Measurements from ENCODE around the gene SFI1.

GRCh38 chr22:31625257-31625640 lies 128.9 kb downstream of the SFI1 start:
- TF ChIP-seq CTCF (IDR thresholded peaks at IDR 0.05) (no peak), POLR2A (IDR thresholded peaks at IDR 0.05) (no peak)
